ENCODE results near the gene SYNE1. TPM values are rescaled to one million over a fixed set of nuclear protein-coding genes. Genes with fewer than 3 reads are reported as not detected.

SYNE1 gene
- total RNA-seq, 1 donor from 2014 or later = 12.7 TPM

- no peak overlapping the region for H3K4me3 Mint-ChIP-seq (ENCODE audit: unreplicated experiment)
- no peaks in the 10 kb centered on the region for H3K36me3 Mint-ChIP-seq (ENCODE audit: low read depth, unreplicated experiment)
- DNase-seq (ENCODE audit: low spot score) = no peak
- no peak overlapping the region for H3K27ac Mint-ChIP-seq (ENCODE audit: unreplicated experiment)
- TF ChIP-seq CTCF (IDR thresholded peaks at IDR 0.05; ENCODE audit: unreplicated experiment) = no peak
- no peaks in the 10 kb centered on the region for H3K4me1 Mint-ChIP-seq (ENCODE audit: unreplicated experiment)
- H3K9me3 Mint-ChIP-seq (ENCODE audit: unreplicated experiment) = no peaks in the 10 kb centered on the region
- no peaks in the 10 kb centered on the region for H3K27me3 Mint-ChIP-seq (ENCODE audit: unreplicated experiment)
Observed at GRCh38 chr6:152180601-152181000, 456.6 kb downstream of the SYNE1 start.

- H3K27me3 Mint-ChIP-seq (ENCODE audit: unreplicated experiment) = peaks cover 3% of the 10 kb centered on the region
- H3K9me3 Mint-ChIP-seq (ENCODE audit: unreplicated experiment) = no peaks in the 10 kb centered on the region
- TF ChIP-seq CTCF (IDR thresholded peaks at IDR 0.05; ENCODE audit: unreplicated experiment) = no peak
- no peaks in the 10 kb centered on the region for H3K36me3 Mint-ChIP-seq (ENCODE audit: low read depth, unreplicated experiment)
- H3K4me1 Mint-ChIP-seq (ENCODE audit: unreplicated experiment) = peaks cover 8% of the 10 kb centered on the region
- no peak for DNase-seq (ENCODE audit: low spot score)
- no peak overlapping the region for H3K4me3 Mint-ChIP-seq (ENCODE audit: unreplicated experiment)
- no peak overlapping the region for H3K27ac Mint-ChIP-seq (ENCODE audit: unreplicated experiment)
Observed at GRCh38 chr6:152176268-152176667, 460.9 kb downstream of the SYNE1 start.

- Mint-ChIP-seq H3K4me3 (ENCODE audit: unreplicated experiment) (no peak overlapping the region), H3K9me3 (ENCODE audit: unreplicated experiment) (no peaks in the 10 kb centered on the region), H3K27ac (ENCODE audit: unreplicated experiment) (no peak overlapping the region), H3K4me1 (ENCODE audit: unreplicated experiment) (peaks cover 13% of the 10 kb centered on the region), H3K27me3 (ENCODE audit: unreplicated experiment) (peaks cover 3% of the 10 kb centered on the region), H3K36me3 (ENCODE audit: low read depth, unreplicated experiment) (peaks cover 6% of the 10 kb centered on the region)
- TF ChIP-seq CTCF (IDR thresholded peaks at IDR 0.05; ENCODE audit: unreplicated experiment) = no peak
- DNase-seq (ENCODE audit: low spot score) = no peak
Observed at GRCh38 chr6:152173957-152174356, 463.2 kb downstream of the SYNE1 start.

GRCh38 chr6:152173321-152173720 lies 463.8 kb downstream of the SYNE1 start:
- no peak for TF ChIP-seq CTCF (IDR thresholded peaks at IDR 0.05; ENCODE audit: unreplicated experiment)
- Mint-ChIP-seq H3K27ac (ENCODE audit: unreplicated experiment) (no peak overlapping the region), H3K27me3 (ENCODE audit: unreplicated experiment) (peaks cover 3% of the 10 kb centered on the region)

GRCh38 chr6:152170702-152171667 lies 466.2 kb downstream of the SYNE1 start:
- no peak for TF ChIP-seq CTCF (IDR thresholded peaks at IDR 0.05; ENCODE audit: unreplicated experiment)
- Mint-ChIP-seq H3K27ac (ENCODE audit: unreplicated experiment) (no peak overlapping the region), H3K4me1 (ENCODE audit: unreplicated experiment) (peaks cover 22% of the 10 kb centered on the region), H3K4me3 (ENCODE audit: unreplicated experiment) (no peak overlapping the region), H3K9me3 (ENCODE audit: unreplicated experiment) (no peaks in the 10 kb centered on the region), H3K27me3 (ENCODE audit: unreplicated experiment) (peaks cover 3% of the 10 kb centered on the region), H3K36me3 (ENCODE audit: low read depth, unreplicated experiment) (peaks cover 6% of the 10 kb centered on the region)
- no peak for DNase-seq (ENCODE audit: low spot score)

More at GRCh38 chr6:152173321-152173720, 463.8 kb downstream of the SYNE1 start:
- peaks cover 6% of the 10 kb centered on the region for H3K36me3 Mint-ChIP-seq (ENCODE audit: low read depth, unreplicated experiment)
- H3K9me3 Mint-ChIP-seq (ENCODE audit: unreplicated experiment) = no peaks in the 10 kb centered on the region
- no peak for DNase-seq (ENCODE audit: low spot score)
- H3K4me1 Mint-ChIP-seq (ENCODE audit: unreplicated experiment) = peaks cover 17% of the 10 kb centered on the region
- no peak overlapping the region for H3K4me3 Mint-ChIP-seq (ENCODE audit: unreplicated experiment)

Measured in endothelial cell (in vitro differentiated cells).